Erythroblast (primary cell): Measurements from ENCODE around the gene CHN2.

Source experiments
- GATA1 ChIP-seq: IDR thresholded peaks from 2 replicates; pipeline ENCODE4 v1.6.1; 2011; ENCODE audit warnings: low read depth, mild to moderate bottlenecking, control low read depth, low read length, moderate library complexity
- POLR2A ChIP-seq: IDR thresholded peaks from 2 replicates; pipeline ENCODE4 v1.6.1; 2011; ENCODE audit warnings: mild to moderate bottlenecking, low read length

DNA sequence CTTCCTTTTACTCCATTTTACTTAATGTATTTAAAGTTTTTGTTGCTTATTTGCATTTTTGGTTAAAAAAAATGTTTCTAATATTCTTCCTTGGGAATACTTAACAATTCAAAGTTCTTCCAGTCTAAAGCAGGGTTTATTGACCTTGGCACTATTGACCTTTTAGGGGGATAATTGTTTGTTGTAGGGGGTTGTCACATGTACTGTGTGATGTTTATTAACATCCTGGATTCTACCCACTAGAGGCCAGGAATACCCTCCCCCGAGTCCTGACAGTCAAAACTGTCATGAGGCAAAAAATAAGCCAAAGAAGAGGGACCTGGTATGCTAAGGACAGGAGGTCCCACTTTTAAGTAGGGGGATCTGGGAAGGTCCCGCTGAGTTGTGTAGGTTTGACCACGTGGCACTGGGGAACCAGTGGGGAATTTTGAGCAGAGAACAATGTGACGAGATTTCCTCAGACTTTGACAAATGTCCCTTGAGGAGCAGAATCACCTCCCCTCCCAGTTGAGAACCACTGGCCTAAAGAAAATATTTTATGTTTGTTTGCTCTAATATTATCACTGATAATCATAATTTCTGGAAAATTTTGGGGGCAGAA, 190.7 kb downstream of the CHN2 start:
- TF ChIP-seq POLR2A (no peak), GATA1 (no peak)
